C1 segment of cervical spinal cord (tissue), 14 donors: ENCODE data around the gene DHH.
A peak's percentile ranks its signal among the peaks of the same experiment; 100 is the strongest.
"Not testable (repeated sequence)": the region's sequence is repeated elsewhere in the genome, so short reads cannot be mapped to it uniquely, and the experiment has no call there.

ENCODE experiments used
- DNase-seq, 14 donors: peaks; one replicate each; lab custom pipeline; 2025; lab: John Stamatoyannopoulos, UW

DHH gene

GRCh38 chr12:49094160-49094974 is at the start of gene DHH:
Gene DHH (minus strand): TSS chr12:49094801. CDS start chr12:49094512, 289 bp downstream.
- DNase-seq = peak in 4 of 14 donors; percentile 13 to 39 (median 26)

DNA sequence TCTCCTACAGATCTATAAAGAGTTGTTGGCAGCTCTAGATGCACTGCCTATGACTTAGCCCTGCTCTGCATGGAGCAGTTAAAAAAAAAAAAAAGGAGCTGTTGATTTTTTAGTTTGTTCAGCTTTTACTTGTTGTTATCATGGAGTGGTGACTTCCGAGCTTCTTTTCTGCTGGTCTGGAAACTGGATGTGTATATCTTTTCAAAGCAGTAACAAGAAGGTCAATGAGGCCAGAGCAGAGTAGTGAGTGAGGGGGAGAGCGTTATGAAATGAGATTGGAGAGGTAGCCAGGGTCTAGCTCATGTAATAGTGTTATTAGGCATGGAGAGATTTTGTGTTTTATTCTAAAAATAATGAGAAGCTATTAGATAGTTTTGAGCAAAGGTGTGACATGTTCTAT is 49.8 kb upstream of the DHH start:
- no peak for DNase-seq

- no peak for DNase-seq
These were observed 44.4 kb upstream of the DHH start for GRCh38 chr12:49138999-49139398.

DNA sequence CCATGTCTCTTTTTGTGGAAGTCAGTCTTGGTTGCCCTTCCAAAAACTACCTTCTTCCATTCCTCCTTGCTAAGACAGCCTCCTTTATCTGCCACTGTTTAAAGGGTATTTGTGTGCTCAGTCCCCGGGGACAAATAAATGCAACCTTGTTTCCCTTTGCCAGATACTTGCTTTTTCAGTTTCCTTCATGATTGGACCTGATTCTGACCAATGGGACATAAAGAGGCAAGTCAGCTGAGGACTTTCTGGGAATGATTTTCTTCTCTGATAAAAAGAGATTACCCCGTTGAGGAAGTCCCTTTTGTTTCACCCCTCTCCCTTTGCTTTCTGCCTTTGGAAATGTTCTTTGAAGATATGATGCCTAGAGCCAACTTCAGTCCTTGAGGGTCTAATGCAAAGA is 44.0 kb upstream of the DHH start:
- DNase-seq = no peak

DNA sequence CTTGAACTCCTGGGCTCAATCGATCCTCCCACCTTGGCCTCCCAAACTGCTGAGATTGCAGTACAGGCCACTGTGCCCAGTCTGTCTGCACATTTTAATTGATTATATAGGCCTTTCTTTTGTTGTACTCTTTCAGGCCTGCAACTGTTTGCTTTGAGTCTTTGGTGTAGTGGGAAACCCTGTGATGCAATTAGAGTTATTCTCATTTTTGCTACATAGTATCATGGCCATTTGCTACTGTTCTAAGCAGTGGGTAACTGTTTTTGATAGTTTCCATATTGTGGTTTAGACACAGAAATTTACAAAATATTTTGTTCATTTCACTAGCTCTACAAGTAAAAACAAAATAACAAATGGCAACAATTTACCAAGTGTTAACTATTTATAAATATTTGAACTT is 42.9 kb upstream of the DHH start:
- DNase-seq = no peak

DNA sequence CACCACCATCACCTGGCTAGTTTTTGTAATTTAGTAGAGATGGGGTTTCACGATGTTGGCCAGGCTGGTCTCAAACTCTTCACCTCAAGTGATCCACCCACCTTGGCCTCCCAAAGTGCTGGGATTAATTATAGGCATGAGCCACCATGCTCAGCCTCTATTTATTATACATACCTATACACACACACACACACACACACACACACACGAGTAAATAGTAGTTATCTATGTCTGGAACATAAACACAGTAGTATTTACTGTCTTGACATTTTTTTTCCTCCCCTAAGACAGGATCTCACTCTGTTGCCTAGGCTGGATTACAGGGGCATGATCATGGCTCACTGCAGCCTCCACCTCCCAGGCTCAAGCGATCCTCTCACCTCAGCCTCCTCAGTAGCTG is 42.4 kb upstream of the DHH start:
- DNase-seq = not testable (repeated sequence)

- no peak for DNase-seq
These were observed 39.0 kb upstream of the DHH start for GRCh38 chr12:49133590-49133989.

GRCh38 chr12:49133014-49133413 is 38.4 kb upstream of the DHH start:
- peak in 1 of 14 donors; percentile 58 for DNase-seq

DNA sequence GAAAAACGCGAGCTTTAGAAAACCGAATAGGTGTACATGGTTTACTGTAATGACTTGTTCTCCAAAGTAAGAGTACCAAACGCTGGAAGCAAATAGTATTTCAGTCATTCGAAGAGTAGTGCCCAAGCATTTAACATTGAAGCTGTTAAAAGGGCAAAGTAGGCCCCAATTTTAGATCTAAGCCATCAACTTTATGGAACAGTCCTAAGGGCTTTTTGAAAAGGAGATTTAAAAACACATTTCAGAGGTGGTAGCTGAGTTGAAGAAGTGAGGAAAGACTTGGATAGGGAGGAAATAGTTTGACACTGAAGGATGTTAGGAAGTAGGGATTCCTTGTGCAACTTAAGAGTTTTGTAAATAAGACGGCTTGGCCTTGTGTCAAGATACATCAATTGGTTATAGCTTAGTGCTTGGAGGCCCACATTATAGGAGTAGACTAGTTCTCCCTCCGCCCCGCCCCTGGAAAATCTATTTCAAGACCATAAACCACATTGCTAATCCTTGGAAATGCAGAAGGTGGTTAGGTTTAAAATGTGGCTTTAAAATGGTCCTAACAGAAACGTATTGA is 37.4 kb upstream of the DHH start:
- DNase-seq = peak in 1 of 14 donors; percentile 46

GRCh38 chr12:49131051-49131893 is 36.7 kb upstream of the DHH start, which contains the start of gene TUBA1B:
Gene TUBA1B (minus strand): TSS chr12:49131395. CDS start chr12:49131300, 95 bp downstream.
- peak; percentile 22 to 91 (median 82) for DNase-seq

DNA sequence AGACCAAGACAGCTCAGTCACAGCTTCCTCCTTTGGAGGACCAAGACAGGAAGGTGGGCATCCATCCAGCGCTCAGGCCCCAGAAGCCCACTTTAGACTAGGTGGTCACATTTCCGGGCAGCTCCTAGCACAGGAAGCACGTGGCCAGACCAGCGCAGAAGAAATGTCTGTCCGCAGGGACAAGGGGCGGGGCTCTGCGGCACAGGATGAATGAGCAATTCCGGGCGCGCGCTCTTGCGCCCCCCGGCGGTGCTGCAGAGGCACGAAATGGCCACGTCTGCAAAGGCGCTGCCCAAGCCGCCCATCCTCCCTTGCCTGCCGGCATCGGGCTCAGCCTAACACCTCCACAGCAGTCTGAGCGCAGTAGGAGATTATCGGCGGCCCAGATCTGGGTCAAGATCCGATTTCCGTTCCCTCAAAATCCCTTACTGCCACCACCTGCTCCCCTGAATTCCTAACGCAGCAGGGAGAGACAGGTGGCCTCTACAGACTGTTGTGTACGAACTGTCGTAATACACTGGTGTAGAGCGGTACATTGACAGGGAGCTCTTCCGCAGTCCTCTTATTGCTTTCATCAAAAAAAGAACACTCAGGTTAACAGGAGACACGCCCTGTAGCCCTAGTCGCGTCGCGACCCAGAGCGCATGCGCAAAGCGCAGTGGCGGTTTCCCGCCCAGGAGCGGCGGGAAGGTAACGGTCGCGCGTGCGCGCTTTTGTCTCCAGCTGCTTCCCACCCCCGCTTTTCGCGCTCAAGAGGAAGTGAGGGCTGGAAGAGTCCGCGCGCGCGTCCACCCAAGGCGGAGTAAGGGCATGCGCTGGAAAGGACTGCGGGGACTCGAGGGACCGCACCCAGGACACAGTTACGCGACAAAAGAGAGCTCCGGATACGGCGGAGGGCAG is 35.8 kb upstream of the DHH start:
- peak; percentile 34 to 91 (median 85) for DNase-seq

GRCh38 chr12:49129332-49130150 is 34.9 kb upstream of the DHH start:
- DNase-seq = peak in 1 of 14 donors; percentile 28

- DNase-seq = not testable (repeated sequence)
These were observed 33.4 kb upstream of the DHH start for GRCh38 chr12:49127971-49128370.

- DNase-seq = no peak
These were observed 32.5 kb upstream of the DHH start for GRCh38 chr12:49126852-49127763.

DNA sequence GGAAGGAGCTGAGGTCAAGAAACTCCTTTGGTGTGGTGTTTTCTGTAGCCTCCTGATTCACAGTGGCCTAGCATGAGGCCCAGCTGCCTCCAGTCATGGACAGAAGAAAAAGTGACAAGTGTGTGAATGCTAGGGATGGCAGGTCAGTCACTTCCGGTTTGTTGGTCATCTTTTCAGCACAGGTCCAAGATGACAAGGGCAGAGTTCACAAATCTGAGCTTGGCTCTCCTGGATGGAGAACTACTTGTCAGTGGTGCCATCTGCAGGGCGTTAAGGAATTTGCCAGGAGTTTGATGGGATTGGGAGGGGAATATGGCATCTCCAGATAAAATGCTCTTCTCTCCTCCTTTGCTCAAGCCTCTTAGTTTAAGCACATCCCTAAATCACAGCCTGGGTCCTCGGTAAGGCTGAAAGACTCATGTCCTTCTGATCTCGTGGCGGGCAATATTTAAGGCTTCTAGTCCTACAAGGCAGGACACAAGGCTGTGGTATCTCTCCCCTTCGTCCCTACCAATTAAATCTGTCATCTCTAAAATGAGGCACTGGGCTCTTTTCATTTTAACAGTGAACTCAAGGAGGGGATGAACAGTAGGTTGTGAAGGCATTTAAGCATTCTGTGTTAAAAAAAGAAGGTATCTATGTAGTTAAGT is 26.6 kb upstream of the DHH start:
- peak in 7 of 14 donors; percentile 6 to 44 (median 19) for DNase-seq

DNA sequence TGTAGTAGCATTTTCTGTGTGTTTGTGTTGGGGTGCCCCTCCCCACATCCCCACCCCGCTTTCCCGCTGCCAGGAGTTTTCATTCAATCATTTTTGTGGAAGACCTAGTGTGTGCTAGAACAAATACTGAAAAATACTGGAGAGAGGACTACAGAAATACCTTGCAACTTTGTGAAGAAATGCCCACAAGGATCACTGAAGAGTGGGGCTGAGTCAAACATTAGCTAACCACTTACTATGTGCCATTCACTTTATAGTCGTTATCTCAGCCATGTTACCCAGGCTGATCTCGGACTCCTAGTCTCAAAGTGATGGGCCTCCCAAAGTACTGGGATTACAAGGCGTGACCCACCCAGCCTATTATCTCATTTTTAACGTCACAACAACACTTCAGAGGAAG is 16.6 kb upstream of the DHH start:
- DNase-seq = no peak

- peak; percentile 48 to 97 (median 88) for DNase-seq
These were observed 16.0 kb upstream of the DHH start, which contains the start of gene LMBR1L for GRCh38 chr12:49110464-49111155. Gene LMBR1L (minus strand): TSS chr12:49110847. CDS start chr12:49110555, 292 bp downstream.
